Liver (tissue), 9 donors: ENCODE results near the gene ACTR1B. TPM values are rescaled to one million over a fixed set of nuclear protein-coding genes. Genes with fewer than 3 reads are reported as not detected.
A peak's percentile ranks its signal among the peaks of the same experiment; 100 is the strongest.

Experiments used
- DNase-seq: peaks from one replicate; pipeline ENCODE4 v3.0.0-alpha.2; 2017; ENCODE audit warnings: low spot score
- H3K27ac ChIP-seq, 2 donors: one replicate each; pipeline ENCODE4 v1.7.0; 2013; ENCODE audit warnings: inconsistent platforms in 2 of 2, low read length in 2 of 2, control low read depth in 1 of 2, low read depth in 1 of 2, mild to moderate bottlenecking in 1 of 2
- H3K27me3 ChIP-seq, 4 donors: one replicate each; pipeline versions ENCODE4 v1.6.1 to v1.7.0; 2013; ENCODE audit warnings: low read length in 3 of 4, inconsistent platforms in 1 of 4, mild to moderate bottlenecking in 1 of 4, moderate library complexity in 1 of 4; ENCODE audit not compliant: control insufficient read depth in 4 of 4, insufficient read depth in 4 of 4
- H3K36me3 ChIP-seq, 4 donors: one replicate each; pipeline versions ENCODE4 v1.6.1 to v1.7.0; 2013; ENCODE audit warnings: low read length in 3 of 4, mild to moderate bottlenecking in 3 of 4, low read depth in 1 of 4, moderate library complexity in 1 of 4; ENCODE audit not compliant: control insufficient read depth in 4 of 4, insufficient read depth in 3 of 4
- H3K4me1 ChIP-seq, 4 donors: one replicate each; pipeline versions ENCODE4 v1.6.1 to v1.7.0; 2013; ENCODE audit warnings: low read length in 3 of 4, mild to moderate bottlenecking in 3 of 4, moderate library complexity in 1 of 4; ENCODE audit not compliant: control insufficient read depth in 4 of 4, insufficient read depth in 4 of 4
- H3K4me3 ChIP-seq, 3 donors: one replicate each; pipeline versions ENCODE4 v1.6.1 to v1.7.0; 2013; ENCODE audit warnings: low read length in 3 of 3, control low read depth in 1 of 3, low read depth in 1 of 3, mild to moderate bottlenecking in 1 of 3
- H3K9ac ChIP-seq, 2 donors: one replicate each; pipeline ENCODE4 v1.7.0; 2013; ENCODE audit warnings: low read length in 2 of 2, mild to moderate bottlenecking in 2 of 2, moderate library complexity in 2 of 2, control low read depth in 1 of 2, low read depth in 1 of 2
- H3K9me3 ChIP-seq, 4 donors: one replicate each; pipeline versions ENCODE4 v1.6.1 to v1.7.0; 2013; ENCODE audit warnings: low read length in 3 of 4; ENCODE audit not compliant: control insufficient read depth in 4 of 4
- ATF3 ChIP-seq: IDR thresholded peaks from 2 replicates; pipeline ENCODE4 v1.6.1; 2016; ENCODE audit warnings: antibody characterized with exemption
- CTCF ChIP-seq: fragments of 150-350 bp; IDR thresholded peaks from 2 replicates; pipeline ENCODE4 v1.5.1; 2017; ENCODE audit warnings: improper control_type of control experiment, low read depth, low read length; ENCODE audit not compliant: missing input control
- EGR1 ChIP-seq, 2 donors: IDR thresholded peaks; 2 replicates each; pipeline ENCODE4 v1.6.1; 2016 to 2018; ENCODE audit warnings: antibody characterized with exemption in 2 of 2, low read depth in 2 of 2
- FOXA1 ChIP-seq: IDR thresholded peaks from 2 replicates; pipeline ENCODE4 v1.6.1; 2016; ENCODE audit warnings: antibody characterized with exemption
- FOXA2 ChIP-seq: IDR thresholded peaks from 2 replicates; pipeline ENCODE4 v1.6.1; 2016; ENCODE audit warnings: antibody characterized with exemption
- GABPA ChIP-seq, 2 donors: IDR thresholded peaks in 1 of 2; conservative IDR thresholded peaks in 1 of 2; 2 replicates each; pipeline ENCODE4 v1.6.1; 2016; ENCODE audit warnings: antibody characterized with exemption in 2 of 2, mild to moderate bottlenecking in 1 of 2, moderate library complexity in 1 of 2
- HNF4A ChIP-seq, 2 donors: conservative IDR thresholded peaks; 2 replicates each; pipeline ENCODE4 v1.6.1; 2016; ENCODE audit warnings: antibody characterized with exemption in 2 of 2, mild to moderate bottlenecking in 2 of 2
- HNF4G ChIP-seq: IDR thresholded peaks from 2 replicates; pipeline ENCODE4 v1.6.1; 2016; ENCODE audit warnings: antibody characterized with exemption
- JUND ChIP-seq, 2 donors: IDR thresholded peaks; 2 replicates each; pipeline ENCODE4 v1.6.1; 2016; ENCODE audit warnings: antibody characterized with exemption in 2 of 2
- NR2F2 ChIP-seq: IDR thresholded peaks from 2 replicates; pipeline ENCODE4 v1.6.1; 2016; ENCODE audit warnings: antibody characterized with exemption
- RAD21 ChIP-seq, 2 donors: IDR thresholded peaks; 2 replicates each; pipeline ENCODE4 v1.6.1; 2016; ENCODE audit warnings: antibody characterized with exemption in 2 of 2, mild to moderate bottlenecking in 2 of 2
- REST ChIP-seq: IDR thresholded peaks from 2 replicates; pipeline ENCODE4 v1.6.1; 2016; ENCODE audit warnings: antibody characterized with exemption, mild to moderate bottlenecking
- RXRA ChIP-seq, 2 donors: IDR thresholded peaks; 2 replicates each; pipeline ENCODE4 v1.6.1; 2017 to 2018; ENCODE audit warnings: antibody characterized with exemption in 2 of 2, mild to moderate bottlenecking in 1 of 2
- SP1 ChIP-seq: IDR thresholded peaks from 2 replicates; pipeline ENCODE4 v1.6.1; 2018; ENCODE audit warnings: antibody characterized with exemption, mild to moderate bottlenecking
- TAF1 ChIP-seq: conservative IDR thresholded peaks from 2 replicates; pipeline ENCODE4 v1.6.1; 2016; ENCODE audit warnings: antibody characterized with exemption, mild to moderate bottlenecking
- YY1 ChIP-seq: IDR thresholded peaks from 2 replicates; pipeline ENCODE4 v1.6.1; 2016; ENCODE audit warnings: antibody characterized with exemption, mild to moderate bottlenecking
- ZBTB33 ChIP-seq: IDR thresholded peaks from 2 replicates; pipeline ENCODE4 v1.6.1; 2016; ENCODE audit warnings: antibody characterized with exemption
- WGBS: extraction: QIAGEN DNeasy Blood & Tissue Kit; methylation state at CpG from one replicate; pipeline ENCODE4 v1.1.7; 2013; 5-methylcytosine and 5-hydroxymethylcytosine counted together
- polyA plus RNA-seq, 2 donors: library from polyadenylated mRNA; stranded (reverse) in 1 of 2; unstranded in 1 of 2; fragments of 200-250 nt in 1 of 2; fragments of >200 nt in 1 of 2; fragmentation: Nextera tagmentation in 1 of 2; extraction: Ambion mirVana in 1 of 2; gene quantifications; one replicate each; pipeline versions ENCODE4 v1.2.1 to v1.2.3, GENCODE V29; 2013 to 2015
- total RNA-seq, 2 donors: library from RNA; depleted of rRNA; stranded (reverse); fragments of >200 nt; gene quantifications; one replicate each; pipeline ENCODE4 v1.2.3, GENCODE V29; 2014
- TF ChIP-seq, protein P1 (sequence below): IDR thresholded peaks from 2 replicates; pipeline ENCODE4 v1.6.1; 2016; ENCODE audit warnings: antibody characterized with exemption
- donor health status: healthy.
- donor health status: healthy.
- donor health status: healthy.
- donor health status: healthy.
- donor health status: healthy.

ACTR1B gene
- total and polyA plus RNA-seq, 4 donors: 15.3 to 35.8 (median 28.8) TPM

DNA sequence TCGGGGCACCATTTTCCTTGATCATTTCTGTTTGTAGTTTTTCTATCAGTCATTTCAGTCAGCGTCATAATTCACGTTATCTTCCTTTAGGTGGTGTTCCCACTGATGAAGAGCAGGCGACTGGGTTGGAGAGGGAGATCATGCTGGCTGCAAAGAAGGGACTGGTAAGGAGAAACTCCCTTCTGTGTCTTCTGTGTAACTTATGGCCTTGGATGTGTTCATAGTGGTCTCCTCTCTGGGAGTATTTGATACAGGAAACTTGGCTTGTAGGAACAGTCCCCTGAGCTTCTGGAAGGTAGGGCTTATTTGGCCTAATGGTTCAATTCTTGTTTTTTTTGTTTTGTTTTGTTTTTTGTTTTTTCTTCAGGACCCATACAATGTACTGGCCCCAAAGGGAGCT is 16.9 kb downstream of the ACTR1B start (continued):
- TF ChIP-seq ZBTB33: no peak

DNA sequence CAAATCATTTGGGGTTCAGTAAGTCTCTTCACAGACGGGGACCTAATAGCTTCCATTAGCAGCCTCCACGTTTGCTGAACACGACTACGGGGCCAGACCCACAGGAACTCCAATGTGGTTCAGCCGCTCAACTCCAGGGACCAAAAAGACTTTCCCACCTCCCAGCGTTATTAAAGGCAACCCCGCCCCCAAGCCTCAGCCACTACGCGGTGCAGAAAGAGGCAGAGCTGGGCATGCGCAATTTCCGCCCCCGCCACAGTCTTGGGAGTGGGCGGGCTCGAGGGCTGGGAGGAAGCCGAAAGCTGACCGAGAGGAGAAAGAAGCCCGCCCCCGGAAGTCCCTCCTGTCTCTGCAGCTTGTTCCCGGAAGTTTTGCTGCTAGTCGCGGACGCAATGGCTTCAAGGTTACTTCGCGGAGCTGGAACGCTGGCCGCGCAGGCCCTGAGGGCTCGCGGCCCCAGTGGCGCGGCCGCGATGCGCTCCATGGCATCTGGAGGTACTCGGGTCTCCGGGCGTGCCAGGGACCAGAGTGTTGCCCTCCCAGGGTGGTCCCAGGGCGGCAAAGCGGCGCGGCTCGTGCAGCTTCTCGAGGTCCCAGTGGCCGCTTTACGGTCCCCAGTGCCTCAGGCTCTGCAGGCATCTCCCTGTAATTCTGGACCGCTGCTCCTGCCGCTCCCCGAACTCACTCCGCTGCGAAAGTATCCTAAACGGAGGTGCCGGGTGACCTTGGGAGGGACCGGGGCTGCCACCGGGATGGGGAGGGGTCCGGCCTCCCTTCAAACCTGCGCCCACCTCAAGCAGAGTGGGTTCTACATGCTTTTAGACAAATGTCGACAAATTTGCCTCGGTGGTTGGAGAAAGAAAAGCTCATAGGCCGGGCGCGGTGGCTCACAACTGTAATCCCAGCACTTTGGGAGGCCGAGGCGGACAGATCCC is 17.9 kb downstream of the ACTR1B start, which contains the start of gene COX5B:
COX5B (plus strand) TSS at position 368 of the 935 bp plus-strand sequence; CDS start at position 393, 25 bp downstream.
- peaks cover 3 to 16% (median 13%) of the 10 kb centered on the region in 4 donors for H3K4me1 ChIP-seq
- no peaks in the 10 kb centered on the region for H3K27me3 ChIP-seq
- H3K4me3 ChIP-seq: peak within 1 kb of the TSS; percentile 89 to 99 (median 96)
- WGBS: under 1% methylated on average over 63 of the region's 63 CpGs
- peak; percentile 90 for TF ChIP-seq YY1
- peak; percentile 82 for TF ChIP-seq SP1
- TF ChIP-seq CTCF: no peak
- peak; percentile 27 to 31 for TF ChIP-seq RXRA (IDR thresholded peaks at IDR 0.05)
- TF ChIP-seq FOXA1: peak; percentile 26
- peak; percentile 7 for TF ChIP-seq ATF3
- peak; percentile 98 for TF ChIP-seq TAF1
- no peak for TF ChIP-seq ZBTB33
- peak; percentile 100 for TF ChIP-seq EGR1 (IDR thresholded peaks at IDR 0.05; ENCODE audit: low read depth in 2 of 2)
- TF ChIP-seq GABPA (IDR thresholded peaks at IDR 0.05 in 1 of 2, conservative IDR thresholded peaks at IDR 0.05 in 1 of 2): peak; percentile 87 to 96
- TF ChIP-seq FOXA2: no peak
- peak; percentile 45 to 52 for TF ChIP-seq RAD21 (IDR thresholded peaks at IDR 0.05)
- TF ChIP-seq, protein P1, sequence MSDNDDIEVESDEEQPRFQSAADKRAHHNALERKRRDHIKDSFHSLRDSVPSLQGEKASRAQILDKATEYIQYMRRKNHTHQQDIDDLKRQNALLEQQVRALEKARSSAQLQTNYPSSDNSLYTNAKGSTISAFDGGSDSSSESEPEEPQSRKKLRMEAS: peak; percentile 42
- peak; percentile 20 for TF ChIP-seq NR2F2
- TF ChIP-seq JUND (IDR thresholded peaks at IDR 0.05): peak; percentile 30 to 69
- TF ChIP-seq HNF4G: no peak
- TF ChIP-seq REST: peak; percentile 94
- TF ChIP-seq HNF4A (conservative IDR thresholded peaks at IDR 0.05): peak in 1 of 2 donors; percentile 38
- peak; percentile 97 for DNase-seq
- peak within 1 kb of the TSS; percentile 91 to 96 for H3K9ac ChIP-seq
- H3K27ac ChIP-seq: peak within 1 kb of the TSS; percentile 97 to 99
- H3K9me3 ChIP-seq: no peaks in the 10 kb centered on the region
- H3K36me3 ChIP-seq: peaks cover 0 to 29% (median 20%) of the 10 kb centered on the region in 4 donors
